SU-DHL-6 (cell line): ENCODE results near the gene PCDHAC1.

Experiments used
- H2AFZ ChIP-seq: fragments of 200-600 bp; sonication (generic); 2 replicates; pipeline ENCODE4 v1.6.1; 2014; ENCODE audit warnings: low read depth, mild to moderate bottlenecking, moderate library complexity, mixed read lengths, antibody characterized with exemption, low read length; ENCODE audit not compliant: severe bottlenecking
- H3F3A ChIP-seq: fragments of 200-600 bp; shearing (Covaris generic); 2 replicates; pipeline ENCODE4 v1.6.0; 2016; ENCODE audit warnings: antibody characterized with exemption, mild to moderate bottlenecking; ENCODE audit not compliant: insufficient read depth
- H3K27ac ChIP-seq: fragments of 200-600 bp; sonication (generic); 2 replicates; pipeline ENCODE4 v1.5.1; 2016; ENCODE audit warnings: low read depth, mild to moderate bottlenecking, low read length, moderate library complexity, mixed read lengths
- H3K27me3 ChIP-seq: fragments of 200-600 bp; sonication (generic), shearing (Covaris generic); 2 replicates; pipeline ENCODE4 v1.6.0; 2014; ENCODE audit warnings: mild to moderate bottlenecking, low read length
- H3K36me3 ChIP-seq: fragments of 200-600 bp; sonication (generic); 2 replicates; pipeline ENCODE4 v1.6.1; 2014; ENCODE audit warnings: mild to moderate bottlenecking, low read length, mixed read lengths
- H3K4me2 ChIP-seq: fragments of 300-600, 200-600 bp; shearing (Covaris generic), sonication (generic); 2 replicates; pipeline ENCODE4 v1.6.0; 2014; ENCODE audit warnings: low read length, low read depth, mild to moderate bottlenecking; ENCODE audit not compliant: poor library complexity, severe bottlenecking
- H3K4me3 ChIP-seq: fragments of 200-600 bp; sonication (generic); 2 replicates; pipeline ENCODE4 v1.5.1; 2014; ENCODE audit warnings: antibody characterized with exemption, low read length, mild to moderate bottlenecking, mixed read lengths; ENCODE audit not compliant: insufficient read depth, poor library complexity, severe bottlenecking
- H3K79me2 ChIP-seq: fragments of 200-600 bp; sonication (generic); 2 replicates; pipeline ENCODE4 v1.6.1; 2014; ENCODE audit warnings: mild to moderate bottlenecking, low read length, moderate library complexity; ENCODE audit not compliant: insufficient read depth
- H3K9ac ChIP-seq: fragments of 200-600 bp; sonication (generic); 2 replicates; pipeline ENCODE4 v1.7.0; 2014; ENCODE audit warnings: mild to moderate bottlenecking, low read length
- H3K9me2 ChIP-seq: fragments of 200-600 bp; sonication (generic); replicated peaks from 2 replicates; pipeline ENCODE4 v1.6.1; 2014; ENCODE audit warnings: low read length; ENCODE audit not compliant: insufficient read depth
- H3K9me3 ChIP-seq: fragments of 200-600 bp; sonication (generic); 2 replicates; pipeline ENCODE4 v1.6.1; 2014; ENCODE audit warnings: low read length, mixed read lengths; ENCODE audit not compliant: insufficient read depth
- H4K20me1 ChIP-seq: fragments of 200-600 bp; sonication (generic); 2 replicates; pipeline ENCODE4 v1.6.1; 2014; ENCODE audit warnings: low read depth, mild to moderate bottlenecking, antibody characterized with exemption, low read length, moderate library complexity, mixed read lengths
- CTCF ChIP-seq: fragments of 200-600 bp; sonication (generic); IDR thresholded peaks from one replicate; pipeline ENCODE4 v1.5.1; 2017; ENCODE audit warnings: antibody characterized with exemption, mild to moderate bottlenecking, low read length, moderate library complexity; ENCODE audit not compliant: insufficient read depth, poor library complexity, severe bottlenecking
- EZH2phosphoT487 ChIP-seq: fragments of 200-600 bp; sonication (generic), shearing (Covaris generic); conservative IDR thresholded peaks from 2 replicates; pipeline ENCODE4 v1.6.1; 2018; ENCODE audit warnings: mild to moderate bottlenecking, antibody characterized with exemption, low read length, moderate library complexity, mixed read lengths

PCDHAC1 gene

GRCh38 chr5:140973550-140973949 lies 47.5 kb downstream of the PCDHAC1 start:
- no peak overlapping the region for H3K9ac ChIP-seq
- no peak overlapping the region for H2AFZ ChIP-seq
- no peaks in the 10 kb centered on the region for H3K9me3 ChIP-seq
- no peak overlapping the region for H3K27ac ChIP-seq
- H3K36me3 ChIP-seq = no peaks in the 10 kb centered on the region
- no peak for TF ChIP-seq CTCF
- no peak for TF ChIP-seq EZH2phosphoT487
- H3K4me3 ChIP-seq = no peak overlapping the region
- no peaks in the 10 kb centered on the region for H3F3A ChIP-seq
- no peaks in the 10 kb centered on the region for H4K20me1 ChIP-seq
- no peaks in the 10 kb centered on the region for H3K79me2 ChIP-seq
- no peak overlapping the region for H3K4me2 ChIP-seq
- no peaks in the 10 kb centered on the region for H3K27me3 ChIP-seq
- no peaks in the 10 kb centered on the region for H3K9me2 ChIP-seq

GRCh38 chr5:140977003-140977402 lies 50.9 kb downstream of the PCDHAC1 start:
- TF ChIP-seq CTCF = no peak
- no peak for TF ChIP-seq EZH2phosphoT487
- H3K27ac ChIP-seq = no peak overlapping the region
- no peaks in the 10 kb centered on the region for H3F3A ChIP-seq
- H3K36me3 ChIP-seq = no peaks in the 10 kb centered on the region
- no peak overlapping the region for H2AFZ ChIP-seq
- H3K79me2 ChIP-seq = no peaks in the 10 kb centered on the region
- no peaks in the 10 kb centered on the region for H4K20me1 ChIP-seq
- H3K9ac ChIP-seq = no peak overlapping the region
- no peak overlapping the region for H3K4me3 ChIP-seq
- H3K9me3 ChIP-seq = no peaks in the 10 kb centered on the region
- no peaks in the 10 kb centered on the region for H3K27me3 ChIP-seq
- no peaks in the 10 kb centered on the region for H3K9me2 ChIP-seq
- H3K4me2 ChIP-seq = no peak overlapping the region

- no peak overlapping the region for H3K4me2 ChIP-seq
Measured at GRCh38 chr5:140978260-140978659, 52.2 kb downstream of the PCDHAC1 start.

More at GRCh38 chr5:140978260-140978659, 52.2 kb downstream of the PCDHAC1 start:
- H3K9ac ChIP-seq = no peak overlapping the region
- H3K4me3 ChIP-seq = no peak overlapping the region
- no peaks in the 10 kb centered on the region for H3K9me3 ChIP-seq
- no peaks in the 10 kb centered on the region for H4K20me1 ChIP-seq
- no peak overlapping the region for H3K27ac ChIP-seq
- H3K27me3 ChIP-seq = no peaks in the 10 kb centered on the region
- no peaks in the 10 kb centered on the region for H3K79me2 ChIP-seq
- H3K9me2 ChIP-seq = no peaks in the 10 kb centered on the region
- H3F3A ChIP-seq = no peaks in the 10 kb centered on the region
- H2AFZ ChIP-seq = no peak overlapping the region
- TF ChIP-seq EZH2phosphoT487 (no peak), CTCF (no peak)
- no peaks in the 10 kb centered on the region for H3K36me3 ChIP-seq
